ENCODE data around the gene APOA4.

DNA sequence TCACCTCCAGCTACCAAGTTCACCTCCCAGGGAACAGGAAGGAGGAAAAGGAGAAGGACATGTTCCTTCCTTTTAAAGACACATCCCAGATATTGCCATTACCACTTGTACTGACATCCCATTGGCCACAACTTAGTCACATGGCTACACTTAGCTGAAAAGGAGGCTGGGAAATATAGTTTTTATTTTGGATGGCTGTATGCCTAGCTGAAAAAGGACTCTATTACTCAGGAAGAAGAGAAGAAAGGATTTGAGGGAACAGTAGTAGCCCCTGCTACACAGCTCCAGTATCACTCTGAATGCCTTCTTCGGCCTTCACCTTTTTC, 29.4 kb downstream of the APOA4 start:
- TF ChIP-seq CTCF (tag by site-specific recombination; IDR thresholded peaks at IDR 0.05) = no peak
- TF ChIP-seq ZNF677 (tag by site-specific recombination; IDR thresholded peaks at IDR 0.05) = no peak
- no peak for TF ChIP-seq ZNF146 (tag by site-specific recombination; IDR thresholded peaks at IDR 0.05)
- TF ChIP-seq ZNF10 (tag by site-specific recombination; IDR thresholded peaks at IDR 0.05) = no peak
- no peak for TF ChIP-seq ZNF777 (tag by site-specific recombination; IDR thresholded peaks at IDR 0.05; ENCODE audit: borderline replicate concordance)
- TF ChIP-seq, protein P1, sequence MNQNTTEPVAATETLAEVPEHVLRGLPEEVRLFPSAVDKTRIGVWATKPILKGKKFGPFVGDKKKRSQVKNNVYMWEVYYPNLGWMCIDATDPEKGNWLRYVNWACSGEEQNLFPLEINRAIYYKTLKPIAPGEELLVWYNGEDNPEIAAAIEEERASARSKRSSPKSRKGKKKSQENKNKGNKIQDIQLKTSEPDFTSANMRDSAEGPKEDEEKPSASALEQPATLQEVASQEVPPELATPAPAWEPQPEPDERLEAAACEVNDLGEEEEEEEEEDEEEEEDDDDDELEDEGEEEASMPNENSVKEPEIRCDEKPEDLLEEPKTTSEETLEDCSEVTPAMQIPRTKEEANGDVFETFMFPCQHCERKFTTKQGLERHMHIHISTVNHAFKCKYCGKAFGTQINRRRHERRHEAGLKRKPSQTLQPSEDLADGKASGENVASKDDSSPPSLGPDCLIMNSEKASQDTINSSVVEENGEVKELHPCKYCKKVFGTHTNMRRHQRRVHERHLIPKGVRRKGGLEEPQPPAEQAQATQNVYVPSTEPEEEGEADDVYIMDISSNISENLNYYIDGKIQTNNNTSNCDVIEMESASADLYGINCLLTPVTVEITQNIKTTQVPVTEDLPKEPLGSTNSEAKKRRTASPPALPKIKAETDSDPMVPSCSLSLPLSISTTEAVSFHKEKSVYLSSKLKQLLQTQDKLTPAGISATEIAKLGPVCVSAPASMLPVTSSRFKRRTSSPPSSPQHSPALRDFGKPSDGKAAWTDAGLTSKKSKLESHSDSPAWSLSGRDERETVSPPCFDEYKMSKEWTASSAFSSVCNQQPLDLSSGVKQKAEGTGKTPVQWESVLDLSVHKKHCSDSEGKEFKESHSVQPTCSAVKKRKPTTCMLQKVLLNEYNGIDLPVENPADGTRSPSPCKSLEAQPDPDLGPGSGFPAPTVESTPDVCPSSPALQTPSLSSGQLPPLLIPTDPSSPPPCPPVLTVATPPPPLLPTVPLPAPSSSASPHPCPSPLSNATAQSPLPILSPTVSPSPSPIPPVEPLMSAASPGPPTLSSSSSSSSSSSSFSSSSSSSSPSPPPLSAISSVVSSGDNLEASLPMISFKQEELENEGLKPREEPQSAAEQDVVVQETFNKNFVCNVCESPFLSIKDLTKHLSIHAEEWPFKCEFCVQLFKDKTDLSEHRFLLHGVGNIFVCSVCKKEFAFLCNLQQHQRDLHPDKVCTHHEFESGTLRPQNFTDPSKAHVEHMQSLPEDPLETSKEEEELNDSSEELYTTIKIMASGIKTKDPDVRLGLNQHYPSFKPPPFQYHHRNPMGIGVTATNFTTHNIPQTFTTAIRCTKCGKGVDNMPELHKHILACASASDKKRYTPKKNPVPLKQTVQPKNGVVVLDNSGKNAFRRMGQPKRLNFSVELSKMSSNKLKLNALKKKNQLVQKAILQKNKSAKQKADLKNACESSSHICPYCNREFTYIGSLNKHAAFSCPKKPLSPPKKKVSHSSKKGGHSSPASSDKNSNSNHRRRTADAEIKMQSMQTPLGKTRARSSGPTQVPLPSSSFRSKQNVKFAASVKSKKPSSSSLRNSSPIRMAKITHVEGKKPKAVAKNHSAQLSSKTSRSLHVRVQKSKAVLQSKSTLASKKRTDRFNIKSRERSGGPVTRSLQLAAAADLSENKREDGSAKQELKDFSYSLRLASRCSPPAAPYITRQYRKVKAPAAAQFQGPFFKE (tag by site-specific recombination; IDR thresholded peaks at IDR 0.05; ENCODE audit: borderline replicate concordance) = no peak
- no peak for TF ChIP-seq OSR2 (tag by site-specific recombination; IDR thresholded peaks at IDR 0.05)
- no peak for TF ChIP-seq ZNF473 (tag by site-specific recombination; IDR thresholded peaks at IDR 0.05)
- no peak for TF ChIP-seq ZNF791 (tag by site-specific recombination; IDR thresholded peaks at IDR 0.05)
- TF ChIP-seq BCL11A (tag by site-specific recombination; IDR thresholded peaks at IDR 0.05; ENCODE audit: low read depth) = no peak
- TF ChIP-seq PBX3 (CRISPR knock-in tag; IDR thresholded peaks at IDR 0.05) = no peak
- TF ChIP-seq ZNF571 (tag by site-specific recombination; IDR thresholded peaks at IDR 0.05) = no peak
- TF ChIP-seq ZBTB7A (tag by site-specific recombination; IDR thresholded peaks at IDR 0.05; ENCODE audit: low read depth) = no peak
- TF ChIP-seq TCF7L2 (IDR thresholded peaks at IDR 0.05; ENCODE audit: borderline replicate concordance, low read depth, low read length) = no peak
